GM12864 (cell line): ENCODE data around the gene MYL1.
A peak's percentile ranks its signal among the peaks of the same experiment; 100 is the strongest.

Source experiments
- DNase-seq: peaks from one replicate; pipeline ENCODE4 v3.0.0-alpha.2; 2011; ENCODE audit warnings: low read depth
- H3K4me3 ChIP-seq: 2 replicates; pipeline ENCODE4 v1.5.1; 2011; ENCODE audit warnings: mild to moderate bottlenecking, low read depth, low read length, control low read depth
- TF ChIP-seq, protein P1 (sequence below): IDR thresholded peaks from 2 replicates; pipeline ENCODE4 v1.5.1; 2011; ENCODE audit warnings: low read depth, mild to moderate bottlenecking, moderate library complexity, low read length, control low read depth, inconsistent platforms; ENCODE audit errors: missing control alignments

MYL1 gene

DNA sequence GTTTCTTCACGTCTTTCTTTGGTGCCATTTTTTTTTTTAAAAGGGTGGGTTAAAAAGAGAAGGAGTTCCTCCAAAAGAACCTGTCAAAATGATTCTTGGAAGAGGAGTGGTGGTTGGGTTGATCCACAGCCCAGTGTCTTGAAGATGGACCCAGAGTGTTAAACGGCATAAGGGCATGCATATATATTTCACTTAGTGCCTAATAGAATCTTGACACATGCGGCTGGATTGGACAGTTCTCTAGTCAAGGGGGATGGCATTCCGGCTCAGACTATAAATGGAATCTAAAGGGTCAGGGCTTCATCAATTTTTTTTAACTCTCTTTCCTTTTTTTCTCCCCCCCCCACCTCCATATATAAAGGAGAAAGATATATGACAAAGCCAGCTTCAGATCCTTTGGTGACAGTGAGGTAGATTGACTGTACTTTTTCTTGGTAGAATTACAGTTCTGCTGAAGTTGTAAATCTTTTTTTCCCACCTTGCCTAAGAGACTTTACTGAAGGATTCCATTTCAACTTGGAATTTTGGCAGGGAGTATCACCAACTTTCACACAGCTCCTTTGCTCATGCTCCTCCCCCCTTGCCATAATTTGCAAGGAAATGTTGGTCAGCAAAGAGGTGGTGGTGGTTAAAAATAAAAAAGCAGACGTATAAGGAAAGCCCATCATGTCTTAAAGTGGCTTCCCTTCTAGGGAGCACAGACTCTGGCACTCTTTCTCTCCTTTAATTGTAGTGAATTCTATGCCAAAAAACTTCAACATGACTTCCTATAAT, at the start of gene MYL1:
Gene MYL1 (minus strand): TSS at position 160 of the 774 bp plus-strand sequence. CDS start 132 bp downstream, at position 28.
- no peak for DNase-seq
- H3K4me3 ChIP-seq: no peak within 1 kb of the TSS
- TF ChIP-seq, protein P1, sequence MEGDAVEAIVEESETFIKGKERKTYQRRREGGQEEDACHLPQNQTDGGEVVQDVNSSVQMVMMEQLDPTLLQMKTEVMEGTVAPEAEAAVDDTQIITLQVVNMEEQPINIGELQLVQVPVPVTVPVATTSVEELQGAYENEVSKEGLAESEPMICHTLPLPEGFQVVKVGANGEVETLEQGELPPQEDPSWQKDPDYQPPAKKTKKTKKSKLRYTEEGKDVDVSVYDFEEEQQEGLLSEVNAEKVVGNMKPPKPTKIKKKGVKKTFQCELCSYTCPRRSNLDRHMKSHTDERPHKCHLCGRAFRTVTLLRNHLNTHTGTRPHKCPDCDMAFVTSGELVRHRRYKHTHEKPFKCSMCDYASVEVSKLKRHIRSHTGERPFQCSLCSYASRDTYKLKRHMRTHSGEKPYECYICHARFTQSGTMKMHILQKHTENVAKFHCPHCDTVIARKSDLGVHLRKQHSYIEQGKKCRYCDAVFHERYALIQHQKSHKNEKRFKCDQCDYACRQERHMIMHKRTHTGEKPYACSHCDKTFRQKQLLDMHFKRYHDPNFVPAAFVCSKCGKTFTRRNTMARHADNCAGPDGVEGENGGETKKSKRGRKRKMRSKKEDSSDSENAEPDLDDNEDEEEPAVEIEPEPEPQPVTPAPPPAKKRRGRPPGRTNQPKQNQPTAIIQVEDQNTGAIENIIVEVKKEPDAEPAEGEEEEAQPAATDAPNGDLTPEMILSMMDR: no peak

DNA sequence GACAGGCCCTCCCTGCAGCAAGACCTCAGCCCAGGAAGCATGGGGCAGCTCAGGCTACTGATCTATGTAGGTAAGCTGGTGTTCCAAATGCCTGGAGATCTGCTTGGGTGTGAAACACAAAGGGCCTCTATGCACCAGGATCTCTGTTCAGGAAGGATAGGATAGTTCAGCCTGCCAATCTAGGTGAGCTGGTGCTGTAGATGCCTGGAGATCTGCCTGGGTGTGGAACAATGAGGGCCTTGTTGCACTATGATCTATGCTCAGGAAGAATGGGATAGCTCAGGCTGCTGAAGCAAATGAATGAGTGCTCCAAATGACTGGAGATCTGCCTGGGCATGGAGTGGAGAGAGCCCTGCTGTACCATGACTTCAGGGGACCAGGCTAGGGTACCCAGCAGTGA, 48.9 kb upstream of the MYL1 start:
- TF ChIP-seq, protein P1: no peak
- DNase-seq: no peak
- no peak overlapping the region for H3K4me3 ChIP-seq

DNA sequence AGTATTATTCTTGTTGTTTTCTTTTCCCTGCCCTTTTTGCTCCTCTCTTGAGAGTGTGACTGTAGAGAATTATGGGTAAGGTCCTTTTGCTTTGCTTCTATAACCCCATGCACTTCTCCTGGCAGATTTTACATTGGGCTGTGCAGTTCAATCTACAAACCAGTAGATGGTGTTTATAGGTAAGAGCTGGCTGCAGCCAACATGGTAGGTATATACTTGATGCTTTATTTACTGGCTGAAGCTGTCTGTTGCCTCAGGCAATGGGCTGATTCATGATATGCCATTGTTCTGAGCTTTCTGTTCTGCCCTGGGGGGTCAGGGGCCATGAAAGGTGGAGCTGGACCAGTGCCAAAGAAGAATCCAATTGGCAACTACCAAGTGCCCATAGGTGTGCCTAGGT, 48.3 kb upstream of the MYL1 start:
- DNase-seq: no peak
- no peak overlapping the region for H3K4me3 ChIP-seq
- TF ChIP-seq, protein P1: peak; percentile 41

DNA sequence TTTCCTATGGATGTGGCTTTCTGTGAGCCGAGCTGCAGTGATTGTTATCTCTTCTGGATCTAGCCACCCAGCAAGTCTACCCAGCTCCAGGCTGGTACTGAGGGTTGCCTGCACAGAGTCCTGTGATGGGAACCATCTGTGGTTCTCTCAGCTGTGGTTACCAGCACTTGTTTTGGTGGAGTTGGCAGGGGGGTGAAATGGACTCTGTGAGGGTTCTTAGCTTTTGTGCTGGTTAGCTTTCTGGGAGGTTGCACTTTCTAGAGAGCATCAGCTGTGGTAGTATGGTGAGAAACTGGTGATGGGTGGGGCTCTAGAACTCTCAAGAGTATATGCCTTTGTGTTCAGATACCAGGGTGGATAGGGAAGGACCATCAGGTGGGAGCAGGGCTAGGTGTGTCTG, 45.4 kb upstream of the MYL1 start:
- no peak for DNase-seq
- TF ChIP-seq, protein P1: no peak
- no peak overlapping the region for H3K4me3 ChIP-seq

DNA sequence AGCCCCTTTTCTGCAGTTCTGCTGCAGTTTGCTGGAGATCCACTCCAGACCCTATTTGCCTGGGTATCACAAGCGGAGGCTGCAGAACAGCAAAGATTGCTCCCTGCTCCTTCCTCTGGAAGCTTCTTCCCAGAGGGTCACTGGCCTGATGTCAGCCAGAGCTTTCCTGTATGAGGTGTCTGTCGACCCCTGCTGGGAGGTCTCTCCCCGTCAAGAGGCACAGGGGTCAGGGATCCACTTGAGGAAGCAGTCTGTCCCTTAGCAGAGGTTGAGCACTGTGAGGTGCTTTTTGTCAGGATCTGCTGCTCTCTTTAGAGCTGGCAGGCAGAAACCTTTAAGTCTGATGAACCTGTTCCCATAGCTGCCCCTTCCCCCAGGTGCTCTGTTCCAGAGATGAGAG, 42.0 kb upstream of the MYL1 start:
- DNase-seq: no peak

DNA sequence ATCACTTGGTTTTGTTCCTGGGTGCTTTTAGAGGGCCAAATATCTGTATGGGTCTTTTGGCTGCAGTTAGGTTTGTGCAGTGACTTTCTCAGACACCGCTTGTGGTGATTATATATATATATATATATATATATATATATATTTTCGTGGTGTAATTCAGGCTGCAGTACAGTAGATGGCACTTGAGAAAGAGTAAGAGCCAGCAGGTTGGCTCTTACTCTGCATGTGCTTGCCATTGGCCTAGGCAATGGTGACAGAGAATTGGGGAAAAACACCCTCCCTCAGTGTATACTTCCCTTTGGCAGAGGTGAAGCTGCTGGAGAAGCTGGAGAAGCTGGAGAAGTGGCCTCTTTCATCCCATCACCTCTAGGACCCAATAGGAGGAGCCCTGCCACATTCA, 22.2 kb upstream of the MYL1 start:
- no peak overlapping the region for H3K4me3 ChIP-seq
- TF ChIP-seq, protein P1: no peak
- DNase-seq: no peak

More for the DNA sequence above, 42.0 kb upstream of the MYL1 start:
- no peak overlapping the region for H3K4me3 ChIP-seq
- TF ChIP-seq, protein P1: no peak

GRCh38 chr2:210324906-210325305, 9.9 kb upstream of the MYL1 start:
- TF ChIP-seq, protein P1: no peak
- no peak overlapping the region for H3K4me3 ChIP-seq
- DNase-seq: no peak
